Nephron (organoid): ENCODE data around the gene SUPT3H.
"Not testable (repeated sequence)": the region's sequence is repeated elsewhere in the genome, so short reads cannot be mapped to it uniquely, and the experiment has no call there.

Experiments
- H3K27ac Mint-ChIP-seq, 3 experiments: 2 replicates each; pipeline ENCODE4 v1.8.0; 2020; ENCODE audit warnings: mixed read lengths in 3 of 3, mild to moderate bottlenecking in 2 of 3, moderate library complexity in 1 of 3
- H3K27me3 Mint-ChIP-seq: 2 replicates; pipeline ENCODE4 v1.8.0; 2021; ENCODE audit warnings: low read depth, mild to moderate bottlenecking, moderate library complexity, mixed read lengths
- H3K36me3 Mint-ChIP-seq: 2 replicates; pipeline ENCODE4 v1.8.0; 2020; ENCODE audit warnings: low read depth, mixed read lengths
- H3K4me1 Mint-ChIP-seq: 2 replicates; pipeline ENCODE4 v1.8.0; 2020; ENCODE audit warnings: mixed read lengths
- H3K4me3 Mint-ChIP-seq, 3 experiments: 2 replicates each; pipeline ENCODE4 v1.8.0; 2020; ENCODE audit warnings: mild to moderate bottlenecking in 3 of 3, mixed read lengths in 3 of 3, moderate library complexity in 2 of 3
- H3K9me3 Mint-ChIP-seq: 2 replicates; pipeline ENCODE4 v1.8.0; 2020; ENCODE audit warnings: mixed read lengths
- CTCF ChIP-seq, 3 experiments: fragments of 200-600 bp; sonication (generic); IDR thresholded peaks; one replicate each; pipeline ENCODE4 v1.5.0; 2021; ENCODE audit warnings: antibody characterized with exemption in 3 of 3; ENCODE audit not compliant: unreplicated experiment in 3 of 3

The SUPT3H gene

GRCh38 chr6:44892579-44892978, 485.2 kb downstream of the SUPT3H start:
- TF ChIP-seq CTCF (IDR thresholded peaks at IDR 0.05; ENCODE audit: unreplicated experiment in 3 of 3): no peak
- Mint-ChIP-seq H3K27me3 (no peaks in the 10 kb centered on the region), H3K27ac (no peak overlapping the region), H3K4me1 (no peaks in the 10 kb centered on the region), H3K9me3 (peaks cover 2% of the 10 kb centered on the region), H3K36me3 (no peaks in the 10 kb centered on the region), H3K4me3 (no peak overlapping the region)

- not testable (repeated sequence) for H3K27me3 Mint-ChIP-seq, H3K4me3 Mint-ChIP-seq, H3K27ac Mint-ChIP-seq, H3K4me1 Mint-ChIP-seq
- H3K36me3 Mint-ChIP-seq: peaks cover 51% of the 10 kb centered on the region
- H3K9me3 Mint-ChIP-seq: peaks cover 45% of the 10 kb centered on the region
Measured at GRCh38 chr6:44879071-44879470, 498.7 kb downstream of the SUPT3H start.

- H3K27ac Mint-ChIP-seq, H3K27me3 Mint-ChIP-seq, H3K4me1 Mint-ChIP-seq, H3K4me3 Mint-ChIP-seq: not testable (repeated sequence)
- Mint-ChIP-seq H3K9me3 (peaks cover 24% of the 10 kb centered on the region), H3K36me3 (peaks cover 28% of the 10 kb centered on the region)
Measured at GRCh38 chr6:44876638-44877037, 501.1 kb downstream of the SUPT3H start.

- Mint-ChIP-seq H3K4me3 (no peak overlapping the region), H3K4me1 (no peaks in the 10 kb centered on the region), H3K27ac (no peak overlapping the region), H3K36me3 (peaks cover 5% of the 10 kb centered on the region), H3K9me3 (peaks cover 10% of the 10 kb centered on the region), H3K27me3 (no peaks in the 10 kb centered on the region)
- no peak for TF ChIP-seq CTCF (IDR thresholded peaks at IDR 0.05; ENCODE audit: unreplicated experiment in 3 of 3)
Measured at GRCh38 chr6:44869321-44869897, 508.3 kb downstream of the SUPT3H start.

GRCh38 chr6:44868910-44869309, 508.8 kb downstream of the SUPT3H start:
- H3K4me3 Mint-ChIP-seq: no peak overlapping the region
- no peak for TF ChIP-seq CTCF (IDR thresholded peaks at IDR 0.05; ENCODE audit: unreplicated experiment in 3 of 3)
- no peaks in the 10 kb centered on the region for H3K27me3 Mint-ChIP-seq
- no peak overlapping the region for H3K27ac Mint-ChIP-seq
- no peaks in the 10 kb centered on the region for H3K4me1 Mint-ChIP-seq
- peaks cover 8% of the 10 kb centered on the region for H3K36me3 Mint-ChIP-seq
- H3K9me3 Mint-ChIP-seq: peaks cover 10% of the 10 kb centered on the region

GRCh38 chr6:44868335-44868668, 509.4 kb downstream of the SUPT3H start:
- Mint-ChIP-seq H3K36me3 (peaks cover 13% of the 10 kb centered on the region), H3K4me3 (no peak overlapping the region), H3K27me3 (no peaks in the 10 kb centered on the region), H3K4me1 (no peaks in the 10 kb centered on the region), H3K9me3 (peaks cover 13% of the 10 kb centered on the region), H3K27ac (no peak overlapping the region)
- TF ChIP-seq CTCF (IDR thresholded peaks at IDR 0.05; ENCODE audit: unreplicated experiment in 3 of 3): no peak

- no peak overlapping the region for H3K27ac Mint-ChIP-seq
- peaks cover 15% of the 10 kb centered on the region for H3K36me3 Mint-ChIP-seq
- TF ChIP-seq CTCF (IDR thresholded peaks at IDR 0.05; ENCODE audit: unreplicated experiment in 3 of 3): no peak
- peaks cover 14% of the 10 kb centered on the region for H3K9me3 Mint-ChIP-seq
- no peaks in the 10 kb centered on the region for H3K4me1 Mint-ChIP-seq
- H3K4me3 Mint-ChIP-seq: no peak overlapping the region
- H3K27me3 Mint-ChIP-seq: no peaks in the 10 kb centered on the region
Measured at GRCh38 chr6:44867571-44868334, 510.0 kb downstream of the SUPT3H start.

- not testable (repeated sequence) for H3K4me1 Mint-ChIP-seq, H3K27me3 Mint-ChIP-seq, H3K27ac Mint-ChIP-seq, H3K4me3 Mint-ChIP-seq
- Mint-ChIP-seq H3K36me3 (peaks cover 20% of the 10 kb centered on the region), H3K9me3 (peaks cover 14% of the 10 kb centered on the region)
Measured at GRCh38 chr6:44865184-44865583, 512.5 kb downstream of the SUPT3H start.
